GM21423 (cell line): Measurements from ENCODE around the gene CCR6.
"Not testable (repeated sequence)": the region's sequence is repeated elsewhere in the genome, so short reads cannot be mapped to it uniquely, and the experiment has no call there.

Experiments used
- ATAC-seq: cut with Tn5 transposase; IDR thresholded peaks from one replicate; pipeline ENCODE4 v1.9.1; 2021; ENCODE audit warnings: mild to moderate bottlenecking, moderate library complexity; ENCODE audit not compliant: unreplicated experiment

CCR6 gene

DNA sequence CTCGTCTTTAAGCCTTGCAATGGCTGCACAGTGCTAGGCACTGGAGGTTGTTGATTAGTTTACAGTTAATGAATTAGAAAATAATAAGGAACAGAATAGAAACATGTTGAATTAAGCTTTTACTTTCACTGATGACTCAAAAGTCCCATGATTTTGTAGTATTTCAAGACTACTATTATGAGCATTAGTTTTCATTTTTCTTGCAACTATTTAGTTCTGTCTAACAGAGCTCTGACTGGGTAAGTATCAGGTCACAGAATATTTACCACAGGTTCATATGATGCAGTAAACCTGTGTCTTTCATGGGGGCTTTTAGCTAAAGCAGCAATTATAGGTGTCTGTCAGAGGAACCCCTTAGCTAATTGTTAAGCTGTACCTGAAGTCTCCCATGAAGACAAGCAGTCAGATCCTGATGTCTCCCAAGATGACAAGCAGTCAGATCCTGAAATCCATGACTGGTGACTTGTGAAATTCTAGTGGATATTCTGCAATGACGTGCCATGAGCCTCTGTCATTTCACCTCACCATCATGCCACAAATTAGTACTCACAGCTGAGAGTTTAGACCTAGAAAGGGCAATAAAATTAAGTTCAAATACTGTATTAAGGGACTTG is 43.1 kb downstream of the CCR6 start:
- ATAC-seq = no peak

DNA sequence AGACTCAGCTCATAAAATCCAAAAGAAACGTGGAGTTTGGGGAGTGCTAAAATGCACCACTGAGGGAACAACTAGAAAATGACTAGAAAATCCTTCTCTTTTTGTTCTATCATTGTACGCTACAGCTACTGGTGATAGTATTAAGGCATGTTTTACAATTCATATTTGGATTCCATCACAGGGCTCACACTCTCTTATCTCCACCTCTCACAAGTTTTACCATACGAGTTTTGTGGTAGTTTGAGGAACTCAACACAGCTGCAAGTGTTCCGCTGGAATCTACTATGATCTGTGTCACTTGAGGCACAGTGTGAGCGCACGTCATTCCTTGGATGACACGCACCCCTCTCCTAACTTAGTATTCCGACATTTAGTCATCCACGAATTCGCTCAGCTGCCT is 44.8 kb downstream of the CCR6 start:
- not testable (repeated sequence) for ATAC-seq

DNA sequence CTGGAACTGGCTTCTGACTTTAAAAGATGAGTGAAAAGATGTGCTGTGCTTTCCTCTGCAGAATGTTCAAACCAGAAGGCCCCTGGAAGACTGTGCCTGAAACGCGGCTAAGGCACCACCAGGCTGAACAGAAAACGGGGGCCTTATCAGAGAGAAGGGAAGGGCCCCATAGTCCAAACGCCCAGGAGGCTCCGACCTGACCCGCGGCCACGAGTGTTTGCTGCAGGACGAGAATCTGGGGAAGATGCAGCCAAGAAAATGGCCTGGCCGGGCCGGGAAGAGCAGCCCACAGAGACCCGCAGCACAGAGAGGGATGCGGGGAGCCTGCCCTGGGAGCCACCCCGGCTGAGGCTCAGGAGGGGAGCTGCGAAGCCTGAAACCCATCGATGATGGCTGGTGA is 45.4 kb downstream of the CCR6 start:
- ATAC-seq = not testable (repeated sequence)

GRCh38 chr6:167169867-167170266 is 47.0 kb downstream of the CCR6 start:
- ATAC-seq = not testable (repeated sequence)

GRCh38 chr6:167171300-167171699 is 48.4 kb downstream of the CCR6 start:
- not testable (repeated sequence) for ATAC-seq

GRCh38 chr6:167172011-167172410 is 49.1 kb downstream of the CCR6 start:
- ATAC-seq = not testable (repeated sequence)

DNA sequence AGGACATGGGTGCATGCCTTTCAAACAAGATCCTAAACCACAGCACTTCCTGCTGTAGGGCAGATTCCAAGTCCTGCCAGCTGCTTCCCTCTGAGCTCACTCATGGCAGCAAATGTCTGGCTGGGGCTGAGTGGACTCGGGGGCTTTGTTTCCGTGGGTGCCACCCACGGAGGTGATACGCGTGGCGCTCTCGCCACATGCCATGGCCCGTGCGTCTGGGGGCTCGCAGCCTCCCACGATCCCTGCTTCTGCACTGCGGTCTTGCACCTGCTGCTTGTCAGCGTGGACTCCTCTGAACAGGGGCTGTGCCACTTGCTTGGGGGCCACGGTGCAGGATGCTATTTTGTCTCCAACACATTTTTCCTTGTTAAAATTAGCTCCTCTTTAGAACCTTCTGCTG is 54.4 kb downstream of the CCR6 start:
- not testable (repeated sequence) for ATAC-seq

- not testable (repeated sequence) for ATAC-seq
Measured at GRCh38 chr6:167178896-167179655, 56.2 kb downstream of the CCR6 start.

- not testable (repeated sequence) for ATAC-seq
Measured at GRCh38 chr6:167180086-167180485, 57.2 kb downstream of the CCR6 start.

DNA sequence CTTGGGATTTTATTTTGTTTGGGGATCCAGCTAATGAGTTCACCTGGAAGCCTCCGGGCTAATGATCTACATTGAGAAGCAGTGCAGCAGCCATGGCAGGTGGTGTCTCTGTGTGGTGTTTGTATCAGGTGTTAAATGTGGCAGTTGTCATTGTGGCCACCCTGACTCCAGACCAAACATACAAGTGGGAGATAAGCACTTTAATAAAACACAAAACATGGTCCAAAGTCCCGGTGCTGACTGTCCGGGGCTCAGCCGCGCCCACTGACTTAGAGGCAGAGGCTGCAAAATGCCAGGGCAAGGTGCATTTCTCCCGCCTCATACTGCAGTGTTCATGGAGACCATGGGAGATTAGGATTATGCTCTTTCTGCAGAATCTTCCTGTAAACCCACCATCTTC is 58.5 kb downstream of the CCR6 start:
- ATAC-seq = not testable (repeated sequence)

DNA sequence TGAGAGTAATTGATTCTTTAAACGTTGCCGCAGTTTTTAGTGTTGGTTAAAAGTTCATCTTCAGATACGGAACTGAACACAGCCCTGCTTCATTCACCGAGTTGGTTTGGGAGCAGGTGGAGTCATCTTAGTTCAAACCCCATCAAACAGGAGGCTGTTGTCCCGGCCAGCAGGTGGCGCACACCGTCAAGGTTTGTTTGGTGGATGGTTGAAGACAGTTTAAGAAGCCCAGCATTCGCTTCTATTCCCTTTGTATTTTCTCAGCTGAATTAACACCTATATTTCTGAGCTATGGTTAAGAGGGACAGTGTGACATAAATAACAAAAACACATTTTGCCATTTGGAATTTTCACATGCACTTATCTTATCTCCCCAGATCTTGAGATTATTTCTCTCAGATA is 60.0 kb downstream of the CCR6 start:
- not testable (repeated sequence) for ATAC-seq

GRCh38 chr6:167185101-167185500 is 62.2 kb downstream of the CCR6 start:
- ATAC-seq = not testable (repeated sequence)

DNA sequence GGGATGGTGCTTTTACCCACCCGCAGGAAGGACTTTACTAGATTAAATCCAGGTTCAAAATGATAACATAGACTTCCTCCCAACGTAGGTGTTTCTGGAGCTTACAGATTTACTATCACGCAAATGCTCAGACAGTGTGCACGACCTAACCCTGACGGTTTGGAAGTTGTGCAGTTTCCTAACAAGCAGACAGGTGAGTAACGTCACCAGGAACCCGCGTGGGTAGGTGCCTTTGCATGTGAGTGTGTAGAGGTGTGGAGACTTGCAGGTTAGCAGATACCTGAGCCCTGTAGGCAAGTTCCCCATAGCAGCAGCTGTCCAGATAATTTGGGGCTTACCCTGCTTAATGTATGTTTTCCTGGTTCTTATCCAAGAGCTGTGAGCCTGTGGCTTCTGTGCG is 64.4 kb downstream of the CCR6 start:
- ATAC-seq = not testable (repeated sequence)
